ENCODE data around the gene PSMD13.

DNA sequence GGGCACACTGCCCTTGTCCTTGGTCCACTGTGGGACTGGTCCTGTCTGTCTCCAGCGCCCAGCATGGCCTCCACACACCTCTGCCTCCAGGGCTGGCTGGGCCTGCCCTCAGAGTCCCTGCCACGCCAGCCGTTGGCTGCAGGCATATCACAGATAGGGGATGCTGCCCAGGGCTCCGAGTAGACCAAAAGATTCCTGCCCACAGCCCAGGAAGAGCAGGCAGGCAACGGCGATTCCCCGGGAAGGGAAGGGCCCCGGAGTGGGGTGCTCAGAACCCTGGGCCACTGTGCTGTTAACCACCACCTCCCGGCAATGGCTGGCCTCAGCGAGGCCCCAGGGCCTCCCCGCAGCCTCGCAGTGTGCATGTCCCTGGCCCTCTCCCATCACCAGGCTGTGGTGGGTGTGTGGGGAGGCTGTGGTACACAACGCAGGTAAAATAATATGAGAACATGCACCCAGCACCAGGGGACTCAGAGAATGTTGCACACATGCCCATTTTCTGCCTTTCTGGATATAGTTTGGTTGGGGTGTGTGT lies 60.3 kb downstream of the PSMD13 start:
- TF ChIP-seq, protein P1, sequence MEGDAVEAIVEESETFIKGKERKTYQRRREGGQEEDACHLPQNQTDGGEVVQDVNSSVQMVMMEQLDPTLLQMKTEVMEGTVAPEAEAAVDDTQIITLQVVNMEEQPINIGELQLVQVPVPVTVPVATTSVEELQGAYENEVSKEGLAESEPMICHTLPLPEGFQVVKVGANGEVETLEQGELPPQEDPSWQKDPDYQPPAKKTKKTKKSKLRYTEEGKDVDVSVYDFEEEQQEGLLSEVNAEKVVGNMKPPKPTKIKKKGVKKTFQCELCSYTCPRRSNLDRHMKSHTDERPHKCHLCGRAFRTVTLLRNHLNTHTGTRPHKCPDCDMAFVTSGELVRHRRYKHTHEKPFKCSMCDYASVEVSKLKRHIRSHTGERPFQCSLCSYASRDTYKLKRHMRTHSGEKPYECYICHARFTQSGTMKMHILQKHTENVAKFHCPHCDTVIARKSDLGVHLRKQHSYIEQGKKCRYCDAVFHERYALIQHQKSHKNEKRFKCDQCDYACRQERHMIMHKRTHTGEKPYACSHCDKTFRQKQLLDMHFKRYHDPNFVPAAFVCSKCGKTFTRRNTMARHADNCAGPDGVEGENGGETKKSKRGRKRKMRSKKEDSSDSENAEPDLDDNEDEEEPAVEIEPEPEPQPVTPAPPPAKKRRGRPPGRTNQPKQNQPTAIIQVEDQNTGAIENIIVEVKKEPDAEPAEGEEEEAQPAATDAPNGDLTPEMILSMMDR (IDR thresholded peaks at IDR 0.05): no peak
- TF ChIP-seq POLR2AphosphoS5 (IDR thresholded peaks at IDR 0.05): no peak
